ENCODE measurements around the gene NTN4. TPM values are rescaled to one million over a fixed set of nuclear protein-coding genes. Genes with fewer than 3 reads are reported as not detected.

Gene NTN4
- polyA plus RNA-seq, 1 donor (not counting 4 experiments of a cell fraction or from before 2014, with no cell fraction given) = 8.3 TPM

GRCh38 chr12:95625012-95625411, 165.6 kb downstream of the NTN4 start:
- Histone ChIP-seq H3K9ac (ENCODE audit: control insufficient read depth, extremely low read depth, insufficient read depth, low read length) (no peak overlapping the region), H2AFZ (ENCODE audit: control insufficient read depth, low read length) (no peak overlapping the region), H3K4me2 (ENCODE audit: control insufficient read depth, extremely low read depth, insufficient read depth, low read depth, low read length) (no peak overlapping the region), H4K20me1 (ENCODE audit: control insufficient read depth, extremely low read depth, insufficient read depth, low read length) (no peaks in the 10 kb centered on the region), H3K9me3 (ENCODE audit: control insufficient read depth, low read depth, low read length) (no peaks in the 10 kb centered on the region), H3K9me1 (ENCODE audit: control insufficient read depth, extremely low read depth, insufficient read depth, low read length) (no peaks in the 10 kb centered on the region), H3K4me3 (ENCODE audit: control insufficient read depth in 2 of 3, extremely low read depth in 1 of 3, insufficient read depth in 2 of 3, low read depth in 1 of 3, low read length in 3 of 3) (no peak overlapping the region), H3K36me3 (ENCODE audit: control insufficient read depth in 2 of 2, extremely low read depth in 1 of 2, insufficient read depth in 2 of 2, low read length in 2 of 2) (no peaks in the 10 kb centered on the region), H3K27me3 (ENCODE audit: control insufficient read depth, extremely low read depth, insufficient read depth, low read length) (no peaks in the 10 kb centered on the region), H3K27ac (ENCODE audit: control insufficient read depth, insufficient read depth, low read length) (no peak overlapping the region), H3K4me1 (ENCODE audit: control insufficient read depth, extremely low read depth, insufficient read depth, low read length) (peaks cover 6% of the 10 kb centered on the region), H3K79me2 (ENCODE audit: control insufficient read depth, insufficient read depth, low read length) (no peaks in the 10 kb centered on the region)
- dilution Hi-C loops (cut with MboI; ENCODE audit: extremely low pct_ligation_motif_present, low sequenced_read_pairs) = no loop called here
- TF ChIP-seq, protein P1, sequence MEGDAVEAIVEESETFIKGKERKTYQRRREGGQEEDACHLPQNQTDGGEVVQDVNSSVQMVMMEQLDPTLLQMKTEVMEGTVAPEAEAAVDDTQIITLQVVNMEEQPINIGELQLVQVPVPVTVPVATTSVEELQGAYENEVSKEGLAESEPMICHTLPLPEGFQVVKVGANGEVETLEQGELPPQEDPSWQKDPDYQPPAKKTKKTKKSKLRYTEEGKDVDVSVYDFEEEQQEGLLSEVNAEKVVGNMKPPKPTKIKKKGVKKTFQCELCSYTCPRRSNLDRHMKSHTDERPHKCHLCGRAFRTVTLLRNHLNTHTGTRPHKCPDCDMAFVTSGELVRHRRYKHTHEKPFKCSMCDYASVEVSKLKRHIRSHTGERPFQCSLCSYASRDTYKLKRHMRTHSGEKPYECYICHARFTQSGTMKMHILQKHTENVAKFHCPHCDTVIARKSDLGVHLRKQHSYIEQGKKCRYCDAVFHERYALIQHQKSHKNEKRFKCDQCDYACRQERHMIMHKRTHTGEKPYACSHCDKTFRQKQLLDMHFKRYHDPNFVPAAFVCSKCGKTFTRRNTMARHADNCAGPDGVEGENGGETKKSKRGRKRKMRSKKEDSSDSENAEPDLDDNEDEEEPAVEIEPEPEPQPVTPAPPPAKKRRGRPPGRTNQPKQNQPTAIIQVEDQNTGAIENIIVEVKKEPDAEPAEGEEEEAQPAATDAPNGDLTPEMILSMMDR (optimal IDR thresholded peaks at IDR 0.05 in 1 of 3, IDR thresholded peaks at IDR 0.05 in 1 of 3, conservative IDR thresholded peaks at IDR 0.05 in 1 of 3; ENCODE audit: extremely low read depth in 1 of 3, insufficient read depth in 2 of 3, low read length in 3 of 3) = no peak
- TF ChIP-seq EZH2 (IDR thresholded peaks at IDR 0.05; ENCODE audit: low read length) = no peak
- FAIRE-seq (no peak), DNase-seq (ENCODE audit: low read depth, low spot score) (no peak)

- dilution Hi-C loops (cut with MboI; ENCODE audit: extremely low pct_ligation_motif_present, low sequenced_read_pairs) = no loop called here
Measured at GRCh38 chr12:95624589-95624988, 166.0 kb downstream of the NTN4 start.

More at GRCh38 chr12:95624589-95624988, 166.0 kb downstream of the NTN4 start:
- Histone ChIP-seq H3K4me3 (ENCODE audit: control insufficient read depth in 2 of 3, extremely low read depth in 1 of 3, insufficient read depth in 2 of 3, low read depth in 1 of 3, low read length in 3 of 3) (no peak overlapping the region), H2AFZ (ENCODE audit: control insufficient read depth, low read length) (no peak overlapping the region), H3K4me1 (ENCODE audit: control insufficient read depth, extremely low read depth, insufficient read depth, low read length) (peaks cover 6% of the 10 kb centered on the region), H3K36me3 (ENCODE audit: control insufficient read depth in 2 of 2, extremely low read depth in 1 of 2, insufficient read depth in 2 of 2, low read length in 2 of 2) (no peaks in the 10 kb centered on the region), H4K20me1 (ENCODE audit: control insufficient read depth, extremely low read depth, insufficient read depth, low read length) (no peaks in the 10 kb centered on the region), H3K27ac (ENCODE audit: control insufficient read depth, insufficient read depth, low read length) (no peak overlapping the region), H3K9me1 (ENCODE audit: control insufficient read depth, extremely low read depth, insufficient read depth, low read length) (no peaks in the 10 kb centered on the region), H3K4me2 (ENCODE audit: control insufficient read depth, extremely low read depth, insufficient read depth, low read depth, low read length) (no peak overlapping the region), H3K27me3 (ENCODE audit: control insufficient read depth, extremely low read depth, insufficient read depth, low read length) (no peaks in the 10 kb centered on the region), H3K79me2 (ENCODE audit: control insufficient read depth, insufficient read depth, low read length) (no peaks in the 10 kb centered on the region), H3K9me3 (ENCODE audit: control insufficient read depth, low read depth, low read length) (no peaks in the 10 kb centered on the region), H3K9ac (ENCODE audit: control insufficient read depth, extremely low read depth, insufficient read depth, low read length) (no peak overlapping the region)
- no peak for TF ChIP-seq EZH2 (IDR thresholded peaks at IDR 0.05; ENCODE audit: low read length)
- TF ChIP-seq, protein P1 (optimal IDR thresholded peaks at IDR 0.05 in 1 of 3, IDR thresholded peaks at IDR 0.05 in 1 of 3, conservative IDR thresholded peaks at IDR 0.05 in 1 of 3; ENCODE audit: extremely low read depth in 1 of 3, insufficient read depth in 2 of 3, low read length in 3 of 3) = no peak
- FAIRE-seq (no peak), DNase-seq (ENCODE audit: low read depth, low spot score) (no peak)
